GM12874 (cell line): ENCODE measurements around the gene MYO16.

Source experiments
- TF ChIP-seq, protein P1 (sequence below): IDR thresholded peaks from 2 replicates; pipeline ENCODE4 v1.5.1; 2011; ENCODE audit warnings: low read depth, mild to moderate bottlenecking, control low read depth, low read length, moderate library complexity; ENCODE audit not compliant: insufficient read depth

MYO16 gene

DNA sequence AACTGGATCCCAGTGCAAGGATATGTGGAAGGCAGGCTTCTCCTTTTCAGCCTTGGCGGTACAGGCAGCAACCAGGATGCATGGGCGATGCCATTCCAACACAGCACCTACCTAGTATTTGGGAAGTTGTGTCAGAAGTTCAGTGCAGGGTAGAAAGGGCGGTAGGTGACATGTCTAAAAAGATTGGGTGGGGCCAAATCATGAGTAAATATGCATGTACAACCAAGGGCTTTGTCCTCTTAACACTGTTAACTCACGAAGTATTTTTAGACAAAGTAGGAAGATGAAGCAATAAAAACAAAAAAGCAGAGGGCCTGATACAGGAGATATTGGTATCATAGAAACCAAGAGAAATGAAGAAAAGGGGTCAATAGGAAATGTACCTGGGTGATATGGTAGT lies 392.1 kb downstream of the MYO16 start:
- TF ChIP-seq, protein P1, sequence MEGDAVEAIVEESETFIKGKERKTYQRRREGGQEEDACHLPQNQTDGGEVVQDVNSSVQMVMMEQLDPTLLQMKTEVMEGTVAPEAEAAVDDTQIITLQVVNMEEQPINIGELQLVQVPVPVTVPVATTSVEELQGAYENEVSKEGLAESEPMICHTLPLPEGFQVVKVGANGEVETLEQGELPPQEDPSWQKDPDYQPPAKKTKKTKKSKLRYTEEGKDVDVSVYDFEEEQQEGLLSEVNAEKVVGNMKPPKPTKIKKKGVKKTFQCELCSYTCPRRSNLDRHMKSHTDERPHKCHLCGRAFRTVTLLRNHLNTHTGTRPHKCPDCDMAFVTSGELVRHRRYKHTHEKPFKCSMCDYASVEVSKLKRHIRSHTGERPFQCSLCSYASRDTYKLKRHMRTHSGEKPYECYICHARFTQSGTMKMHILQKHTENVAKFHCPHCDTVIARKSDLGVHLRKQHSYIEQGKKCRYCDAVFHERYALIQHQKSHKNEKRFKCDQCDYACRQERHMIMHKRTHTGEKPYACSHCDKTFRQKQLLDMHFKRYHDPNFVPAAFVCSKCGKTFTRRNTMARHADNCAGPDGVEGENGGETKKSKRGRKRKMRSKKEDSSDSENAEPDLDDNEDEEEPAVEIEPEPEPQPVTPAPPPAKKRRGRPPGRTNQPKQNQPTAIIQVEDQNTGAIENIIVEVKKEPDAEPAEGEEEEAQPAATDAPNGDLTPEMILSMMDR = no peak

DNA sequence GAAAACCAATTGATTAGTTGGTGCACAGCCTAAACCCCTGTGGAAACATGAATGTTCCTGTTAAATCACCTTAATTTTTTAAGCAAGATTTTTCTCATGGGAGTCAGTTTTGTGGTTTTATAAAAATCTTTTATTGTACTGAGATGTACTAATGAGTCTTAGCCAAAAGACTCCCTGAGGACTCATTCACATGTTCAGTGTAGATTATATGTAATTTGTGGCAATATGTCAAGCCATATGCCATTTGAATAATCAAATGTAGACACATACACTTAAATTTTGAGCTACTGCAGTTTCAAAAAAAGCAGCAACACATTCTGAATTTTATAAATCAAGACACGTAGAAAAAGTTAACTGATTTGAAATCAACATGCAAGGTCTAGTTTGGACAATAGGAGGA lies 395.2 kb downstream of the MYO16 start:
- TF ChIP-seq, protein P1 = no peak

DNA sequence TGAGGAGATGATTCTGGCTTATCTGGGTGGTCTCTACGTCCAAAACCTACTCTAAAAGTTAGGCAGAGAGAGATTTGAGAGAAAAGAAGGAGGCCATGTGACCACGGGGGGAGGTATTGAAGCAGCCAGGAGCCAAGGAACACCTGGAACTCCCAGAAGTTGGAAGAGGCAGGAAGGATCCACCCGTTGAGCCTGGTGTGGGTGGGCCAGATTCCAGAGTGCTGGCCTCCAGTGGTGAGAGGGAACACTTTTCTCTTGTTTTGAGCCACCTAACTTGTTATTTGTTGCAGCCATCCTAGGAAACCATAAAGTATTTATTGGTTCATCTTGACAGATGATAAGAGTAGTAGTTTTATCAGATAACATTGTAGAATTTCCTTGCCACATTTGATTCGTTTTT lies 396.9 kb downstream of the MYO16 start:
- TF ChIP-seq, protein P1 = no peak

DNA sequence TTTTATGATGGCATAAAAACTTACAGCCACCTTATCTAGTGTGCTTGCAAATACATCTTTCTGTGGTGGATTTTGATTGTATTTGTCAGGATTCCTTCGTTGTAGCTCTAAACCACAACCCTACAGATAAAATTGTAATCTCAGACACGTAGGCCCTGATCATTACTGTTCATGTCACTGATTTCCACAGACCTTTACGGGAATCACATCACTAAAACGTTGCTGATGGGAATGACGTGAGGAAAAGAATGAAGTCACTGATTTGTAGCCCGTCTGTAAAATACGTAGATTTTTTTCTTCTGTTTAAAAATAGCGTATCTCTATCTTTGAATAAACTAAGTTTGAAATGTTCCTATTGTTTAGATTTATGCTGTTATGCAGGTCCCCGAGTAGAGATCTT lies 399.2 kb downstream of the MYO16 start:
- TF ChIP-seq, protein P1 = no peak

DNA sequence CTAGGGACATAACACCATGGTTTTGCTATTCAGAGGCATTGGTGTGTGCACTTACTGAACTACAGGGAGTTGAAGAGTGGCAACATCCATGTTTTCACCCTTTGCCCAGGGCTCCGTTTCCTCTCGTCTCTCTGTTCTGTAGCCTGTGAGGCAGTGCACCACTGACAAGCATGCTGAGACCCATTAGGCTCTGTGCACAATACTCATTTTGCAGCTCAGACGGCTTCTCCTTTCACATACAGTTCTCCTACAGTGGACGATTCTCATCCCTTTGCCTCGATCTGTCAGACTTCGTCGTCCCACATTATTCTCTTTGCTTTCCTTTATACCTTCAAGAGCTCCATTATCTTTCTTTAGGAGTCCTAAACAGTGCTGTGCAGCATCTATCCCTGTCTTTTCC lies 403.7 kb downstream of the MYO16 start:
- TF ChIP-seq, protein P1 = no peak

DNA sequence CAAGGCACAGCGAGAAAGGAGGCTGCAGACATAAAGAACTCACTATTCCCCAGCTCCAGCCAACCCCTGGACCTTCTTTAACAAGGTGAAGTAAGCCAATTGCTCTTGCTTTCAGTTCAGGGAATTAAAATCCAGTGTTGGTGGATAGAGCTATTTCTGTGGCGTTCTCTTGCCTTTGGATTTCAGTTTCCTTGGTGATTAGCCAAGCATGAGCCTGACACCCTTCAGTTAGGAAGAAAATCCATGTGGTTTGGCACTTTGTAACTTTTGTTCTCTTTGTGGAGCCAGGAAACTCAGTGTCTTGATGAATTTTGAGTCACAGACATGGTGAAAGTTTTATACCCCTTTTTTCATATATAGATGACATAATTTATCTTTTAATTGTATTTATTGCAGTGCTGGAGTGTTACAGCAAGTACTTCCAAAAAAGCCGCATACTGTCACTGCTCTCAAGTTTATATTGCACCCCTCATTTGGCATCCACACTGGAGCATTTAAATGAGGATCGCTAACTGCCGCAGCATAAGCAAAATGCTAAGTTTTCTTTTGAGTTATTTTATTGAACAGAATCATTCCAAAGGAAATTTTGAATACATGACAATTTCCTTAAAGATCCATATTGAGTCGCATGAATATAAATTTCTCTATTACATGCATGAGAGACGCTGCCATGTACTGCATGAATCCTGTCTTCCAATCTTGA lies 406.8 kb downstream of the MYO16 start:
- TF ChIP-seq, protein P1 = no peak

DNA sequence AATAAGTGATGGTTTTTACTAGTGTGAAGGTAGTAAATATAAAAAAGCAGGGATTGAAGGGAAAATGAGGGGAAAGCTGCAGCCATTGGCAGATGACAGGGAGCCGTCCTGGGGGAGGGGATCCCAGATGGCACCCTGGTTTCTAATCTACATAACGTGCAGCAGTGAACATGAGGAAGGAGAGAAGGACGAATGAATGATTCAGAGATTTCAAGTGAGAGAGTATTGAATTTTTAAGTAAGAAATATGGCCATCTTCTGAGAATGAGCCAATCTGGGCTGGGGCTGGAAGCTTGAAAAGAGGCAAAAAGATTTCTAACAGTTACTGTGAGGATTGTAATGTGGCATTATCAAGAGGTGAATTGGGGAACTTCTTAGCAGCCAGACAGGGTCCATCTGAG lies 414.2 kb downstream of the MYO16 start:
- TF ChIP-seq, protein P1 = no peak

DNA sequence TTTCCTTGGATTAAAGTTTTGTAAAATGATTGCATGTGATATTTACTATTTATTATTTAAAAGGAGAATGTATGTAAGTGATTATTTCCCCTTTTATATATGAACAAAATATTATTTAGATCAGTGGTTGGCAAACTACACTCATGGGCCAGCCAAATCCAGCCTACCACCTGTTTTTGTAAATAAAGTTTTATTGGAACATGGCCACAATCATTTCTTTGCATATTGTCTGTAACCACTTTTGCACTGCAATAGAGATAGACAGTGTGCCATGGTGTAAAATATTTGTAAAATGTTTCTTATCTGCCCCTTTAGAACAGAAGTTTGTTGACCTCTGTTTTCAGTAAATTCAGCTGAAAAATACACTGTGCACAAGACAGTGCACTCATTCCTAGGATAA lies 426.4 kb downstream of the MYO16 start:
- TF ChIP-seq, protein P1 = no peak
